ENCODE results near the gene TBC1D4.
"Not testable (repeated sequence)": the region's sequence is repeated elsewhere in the genome, so short reads cannot be mapped to it uniquely, and the experiment has no call there.

Gene TBC1D4

DNA sequence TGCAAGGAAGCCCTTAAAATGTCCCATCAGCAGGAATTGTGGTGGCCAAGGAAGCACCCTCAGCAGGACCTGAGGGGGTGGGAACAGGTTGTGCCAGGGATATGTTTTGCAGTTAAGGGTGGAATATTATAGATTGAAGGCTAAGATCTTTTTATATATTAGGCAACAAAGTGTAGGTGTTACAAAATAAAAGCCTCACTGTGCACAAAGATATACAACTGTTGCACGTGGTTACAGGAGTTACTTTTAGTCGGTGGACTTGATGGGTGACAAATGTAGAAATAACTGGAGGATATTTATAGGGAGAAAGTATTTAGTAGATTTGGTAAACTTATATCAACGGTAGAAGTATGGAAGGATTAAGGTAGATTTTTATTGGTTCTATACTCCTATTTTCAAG, 35.1 kb downstream of the TBC1D4 start:
- no peak for DNase-seq (ENCODE audit: low spot score)

DNA sequence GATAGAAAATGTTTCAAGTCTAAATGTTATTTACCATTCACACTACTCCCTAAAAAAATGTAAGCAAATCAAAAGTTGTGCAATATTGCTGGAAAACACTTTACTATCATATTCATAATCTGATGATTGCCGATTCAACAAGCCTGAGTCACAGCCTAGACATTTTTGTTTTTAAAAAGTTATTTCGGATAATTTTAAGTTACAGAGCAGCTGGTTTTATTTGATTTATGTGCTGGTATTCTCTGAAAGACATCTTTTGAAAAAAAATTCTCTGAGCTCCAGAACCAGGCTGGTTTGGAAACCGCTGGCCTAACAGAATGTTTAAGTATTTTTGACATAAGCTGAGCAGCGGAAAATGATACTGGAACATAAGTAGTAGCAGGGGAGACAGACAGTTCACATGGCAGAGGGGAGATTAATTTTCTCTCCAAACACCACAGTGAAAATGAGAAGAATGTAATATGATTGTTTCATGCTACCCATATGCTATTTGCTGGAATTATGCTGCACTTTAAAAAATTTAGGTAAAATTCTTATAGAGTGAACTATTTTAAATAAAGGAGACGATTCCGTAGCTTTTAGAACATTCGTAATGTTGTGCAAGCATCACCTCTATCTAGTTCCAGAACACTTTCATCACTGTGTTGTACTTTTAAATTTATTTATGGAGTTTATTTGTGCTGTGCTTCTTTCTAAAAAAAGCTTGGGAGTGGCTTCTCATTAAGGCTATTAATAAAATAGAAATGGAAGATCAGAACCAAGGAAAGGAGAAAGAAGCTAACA, 36.1 kb downstream of the TBC1D4 start:
- DNase-seq (ENCODE audit: low spot score): no peak

DNA sequence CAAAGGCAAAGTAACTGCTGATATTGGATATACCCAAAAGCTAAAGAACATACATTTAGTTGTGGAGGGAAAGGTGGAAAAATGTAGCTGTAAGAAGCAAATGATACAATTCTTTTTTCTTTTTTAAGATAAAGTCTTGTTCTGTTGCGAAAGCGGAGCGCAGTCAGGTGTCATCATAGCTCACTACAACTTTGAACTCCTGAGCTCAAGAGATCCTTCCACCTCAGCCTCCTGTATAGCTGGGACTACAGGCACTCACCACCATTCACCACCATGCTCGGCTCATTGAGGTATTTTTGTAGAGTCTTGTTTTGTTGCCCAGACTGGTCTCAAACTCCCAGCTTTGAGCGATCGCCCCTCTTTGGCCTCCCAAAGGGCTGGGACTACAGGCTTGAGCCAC, 38.0 kb downstream of the TBC1D4 start:
- DNase-seq (ENCODE audit: low spot score): no peak

DNA sequence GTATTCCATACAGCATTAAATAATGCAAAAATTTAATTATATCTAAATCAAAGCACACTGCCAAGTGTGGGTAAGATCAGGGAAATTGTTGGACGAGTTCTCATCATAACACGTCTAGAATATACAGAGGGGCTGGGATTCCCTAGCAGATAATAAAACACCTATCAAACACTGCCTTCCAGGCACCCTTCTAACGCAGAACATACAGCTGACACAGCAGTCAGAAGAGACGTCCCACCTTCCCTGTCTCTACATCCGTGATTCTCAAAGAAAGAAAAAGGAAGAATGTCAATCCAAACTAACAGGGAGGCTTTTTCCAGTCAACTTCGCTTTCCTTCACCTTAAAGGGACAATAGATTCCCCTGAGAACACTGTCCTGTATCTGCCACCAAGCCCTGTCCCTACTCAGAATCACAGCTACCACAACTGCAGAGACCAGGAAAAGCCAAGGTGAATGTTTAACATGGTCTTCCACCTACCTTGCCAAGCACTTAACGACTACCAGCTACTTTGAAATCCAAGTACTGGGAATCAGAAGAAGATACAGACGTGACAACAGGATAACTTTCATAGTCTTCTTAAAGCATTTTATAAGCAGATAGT, 38.5 kb downstream of the TBC1D4 start:
- DNase-seq (ENCODE audit: low spot score): no peak

DNA sequence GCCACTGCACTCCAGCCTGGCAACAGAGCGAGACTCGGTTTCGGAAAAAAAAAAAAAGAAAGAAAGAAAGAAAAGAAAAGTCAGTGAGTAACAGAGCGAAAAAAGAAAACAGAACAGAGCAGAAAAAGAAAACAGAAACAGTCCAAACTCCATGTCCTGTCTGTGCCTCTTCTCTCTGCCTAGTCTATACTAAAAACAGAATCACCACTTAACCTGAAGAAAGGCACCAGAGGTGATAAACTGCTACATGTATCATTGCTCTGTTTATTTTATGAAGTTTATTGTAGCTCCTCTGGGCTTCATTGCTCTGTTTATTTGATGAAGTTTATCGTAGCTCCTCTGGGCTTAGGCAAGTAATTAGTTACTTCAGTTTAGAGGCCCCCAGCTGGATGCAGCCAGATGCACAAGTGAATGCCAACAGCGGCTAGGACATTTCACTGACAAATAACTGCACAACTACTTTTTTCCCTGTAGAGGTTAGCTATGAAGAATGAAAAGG, 39.2 kb downstream of the TBC1D4 start:
- no peak for DNase-seq (ENCODE audit: low spot score)

DNA sequence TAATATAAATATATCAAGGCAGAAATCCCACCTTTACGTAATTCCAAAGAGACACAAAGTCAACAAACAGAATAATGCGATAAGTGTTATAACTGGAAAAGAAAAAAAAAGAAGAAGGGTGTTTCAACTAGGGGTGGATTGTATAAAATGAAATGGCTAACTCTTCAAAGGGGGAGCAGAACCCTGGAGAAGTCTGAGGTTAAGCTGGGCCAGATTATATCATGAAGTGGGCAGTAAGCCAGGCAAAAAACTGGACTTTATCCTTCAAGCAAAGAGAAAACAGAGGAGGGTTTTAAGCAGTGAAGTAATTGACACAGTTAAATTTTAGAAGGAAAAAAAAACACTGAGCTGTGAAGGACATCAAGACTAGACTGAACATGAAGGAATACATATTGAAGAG, 41.9 kb downstream of the TBC1D4 start:
- DNase-seq (ENCODE audit: low spot score): no peak

DNA sequence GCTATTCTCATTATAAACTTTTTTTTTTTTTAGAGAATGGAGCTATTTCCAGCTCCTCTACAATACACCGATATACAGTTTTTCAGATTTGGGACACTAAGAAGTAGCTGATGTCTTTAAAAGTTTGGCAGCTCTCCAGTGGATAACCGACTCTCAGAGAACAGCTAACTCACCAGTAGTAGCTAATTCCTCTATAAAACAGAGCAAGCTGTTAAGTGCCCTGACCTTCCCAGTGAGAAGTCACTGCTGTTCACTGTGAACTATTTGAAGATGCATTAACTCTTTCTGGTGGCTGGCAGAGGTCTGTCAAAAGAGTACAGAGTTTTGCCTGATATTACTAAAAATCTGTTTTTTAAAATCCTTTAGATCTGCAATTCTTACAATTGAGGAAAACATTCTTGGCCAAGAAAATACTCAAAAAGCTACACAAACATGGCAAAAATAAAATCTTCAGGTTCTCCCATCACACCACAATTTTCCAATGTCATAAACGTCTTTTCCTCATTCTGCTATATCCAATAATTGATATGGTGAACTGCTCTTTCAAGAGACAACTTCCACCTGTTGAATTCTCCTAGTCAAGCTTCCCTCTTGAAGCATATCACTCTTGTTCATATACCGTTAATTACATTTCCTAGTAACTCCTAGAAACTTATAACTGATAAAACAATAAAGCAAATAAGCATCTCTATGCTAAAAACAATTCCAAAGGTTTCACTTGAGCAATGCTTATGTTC, 44.2 kb downstream of the TBC1D4 start:
- DNase-seq (ENCODE audit: low spot score): no peak

DNA sequence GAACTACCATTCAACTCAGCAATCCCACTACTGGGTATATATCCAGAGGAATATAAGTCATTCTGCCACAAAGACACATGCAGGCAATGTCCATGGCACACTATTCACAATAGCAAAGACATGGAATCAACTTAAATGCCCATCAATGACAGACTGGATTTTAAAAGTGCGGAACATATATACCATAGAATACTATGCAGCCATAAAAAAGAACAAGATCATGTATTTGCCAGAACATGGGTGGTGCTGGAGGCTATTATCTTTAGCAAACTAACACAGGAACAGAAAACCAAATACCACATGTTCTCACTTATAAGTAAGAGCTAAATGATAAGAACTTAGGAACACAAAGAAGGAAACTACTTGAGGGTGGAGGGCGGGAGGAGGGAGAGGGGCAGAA, 47.8 kb downstream of the TBC1D4 start:
- not testable (repeated sequence) for DNase-seq (ENCODE audit: low spot score)

DNA sequence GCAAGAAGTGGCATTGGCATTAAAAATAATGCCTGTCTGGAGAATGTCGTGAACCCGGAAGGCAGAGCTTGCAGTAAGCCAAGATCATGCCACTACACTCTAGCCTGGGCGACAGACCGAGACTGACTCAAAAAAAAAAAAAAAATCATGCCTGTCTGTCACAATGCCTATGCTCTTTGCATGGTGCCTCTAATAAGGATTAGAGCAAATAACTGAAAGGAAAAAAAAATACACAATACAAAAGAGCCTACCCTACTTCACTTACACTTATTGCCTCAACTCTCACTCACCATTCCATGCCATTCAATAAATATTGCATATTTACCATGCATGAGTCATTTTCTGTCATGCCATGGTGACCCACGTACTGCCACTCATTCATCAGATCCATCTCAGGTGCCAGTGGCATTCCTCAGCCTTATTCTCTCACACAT, 49.1 kb downstream of the TBC1D4 start:
- DNase-seq (ENCODE audit: low spot score): no peak

DNA sequence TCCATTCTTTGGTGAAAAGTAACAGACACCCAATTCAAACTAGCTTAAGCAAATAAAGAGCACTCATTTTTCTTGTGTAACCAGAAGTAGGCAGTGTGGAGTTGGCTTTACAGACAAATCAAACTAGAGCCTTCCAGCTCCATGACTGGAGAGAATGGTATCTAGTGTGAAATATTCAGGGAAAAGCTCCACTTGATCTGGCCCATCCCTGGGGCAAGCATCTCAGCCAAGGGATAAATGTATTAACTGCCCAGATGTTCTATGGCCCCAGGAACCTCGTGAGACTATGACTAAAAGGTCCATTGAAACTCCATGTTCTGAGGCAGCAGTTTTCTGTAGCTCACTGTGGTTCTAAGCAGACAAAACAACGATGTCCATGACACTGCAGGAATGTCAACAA, 49.9 kb downstream of the TBC1D4 start:
- DNase-seq (ENCODE audit: low spot score): no peak

DNA sequence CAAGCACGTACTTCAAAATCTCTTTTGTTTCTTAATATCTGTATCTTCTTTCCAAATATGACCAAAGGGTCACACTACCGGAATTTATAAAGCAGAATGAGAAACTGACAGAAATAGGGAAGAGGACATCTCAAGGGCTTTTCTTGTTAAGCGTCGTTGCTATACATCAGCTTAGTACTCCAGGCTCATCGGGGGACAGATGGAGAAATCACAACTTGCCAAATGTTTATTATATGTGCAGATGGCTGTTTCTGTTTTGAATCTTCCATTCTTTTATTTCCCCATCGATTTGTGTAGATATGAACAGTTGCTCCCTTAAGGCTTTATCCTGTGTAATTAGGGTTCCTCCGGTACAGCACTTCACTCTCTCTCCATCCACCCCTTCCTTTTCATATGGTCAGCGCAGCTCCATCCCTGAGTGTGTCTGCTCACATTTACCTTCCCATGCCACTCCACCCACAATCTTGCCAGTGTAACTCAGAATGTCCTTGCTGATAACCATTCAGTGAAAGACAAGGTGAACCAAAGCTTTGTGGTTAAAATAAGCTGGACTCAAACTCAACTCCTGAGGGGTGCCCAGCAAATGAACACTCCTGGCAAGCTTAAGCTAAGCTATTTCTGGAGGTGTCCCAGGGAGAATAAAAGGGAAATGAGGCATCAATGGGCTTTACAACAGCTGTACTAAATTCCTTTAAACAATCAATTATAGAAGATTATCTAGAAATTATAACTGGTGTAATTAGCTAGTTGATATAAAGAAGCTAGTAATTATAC, 51.3 kb downstream of the TBC1D4 start:
- no peak for DNase-seq (ENCODE audit: low spot score)

DNA sequence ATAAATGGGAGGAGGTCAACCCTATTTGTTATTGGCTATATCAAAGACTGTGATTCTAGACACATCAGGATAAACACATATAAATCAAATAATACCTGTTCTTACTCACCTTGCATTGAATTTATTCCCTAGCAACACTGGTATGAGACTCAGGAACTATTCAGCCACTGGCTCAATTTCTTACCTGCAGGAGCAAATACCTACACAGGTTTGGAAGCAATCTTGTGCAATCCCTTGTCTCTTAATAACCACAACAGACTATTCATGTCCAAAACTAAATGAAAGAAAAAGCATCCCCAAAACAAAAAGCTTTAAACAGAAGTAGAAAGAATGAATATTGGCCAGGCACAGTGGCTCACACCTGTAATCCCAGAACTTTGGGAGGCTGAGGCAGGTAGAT, 55.5 kb downstream of the TBC1D4 start:
- no peak for DNase-seq (ENCODE audit: low spot score)

DNA sequence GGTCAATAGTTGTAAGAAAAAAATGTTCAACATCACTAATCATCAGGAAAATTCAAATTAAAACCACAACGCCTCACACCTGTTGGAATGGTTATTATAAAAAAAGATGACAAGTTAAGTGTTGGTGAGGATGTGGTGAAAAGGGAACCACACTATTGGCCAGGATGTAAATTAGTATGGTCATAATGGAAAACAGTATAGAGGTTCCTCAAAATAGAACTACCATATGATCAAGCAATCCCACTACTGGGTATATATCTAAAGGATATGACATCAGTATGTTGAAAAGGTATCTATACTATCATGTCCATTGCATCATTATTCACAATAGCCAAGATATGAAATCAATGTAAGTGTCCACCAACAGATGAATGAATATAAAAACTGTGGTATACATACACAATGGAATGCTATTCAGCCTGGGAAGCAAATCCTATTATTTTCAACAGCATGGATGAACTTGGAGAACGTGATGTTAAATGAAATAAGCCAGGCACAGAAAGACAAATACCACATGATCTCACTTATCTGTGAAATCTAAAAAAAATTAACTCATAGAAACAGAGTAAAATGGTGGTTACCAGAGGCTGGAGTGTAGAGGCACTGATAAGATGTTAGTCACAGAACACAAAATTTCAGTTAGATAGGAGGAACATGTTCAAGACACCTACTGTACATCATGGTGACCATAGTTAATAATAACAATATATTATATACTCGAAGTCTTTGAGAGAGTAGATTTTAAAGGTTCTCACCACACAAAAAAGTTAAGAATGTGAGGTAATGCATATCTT, 56.6 kb downstream of the TBC1D4 start:
- DNase-seq (ENCODE audit: low spot score): no peak

DNA sequence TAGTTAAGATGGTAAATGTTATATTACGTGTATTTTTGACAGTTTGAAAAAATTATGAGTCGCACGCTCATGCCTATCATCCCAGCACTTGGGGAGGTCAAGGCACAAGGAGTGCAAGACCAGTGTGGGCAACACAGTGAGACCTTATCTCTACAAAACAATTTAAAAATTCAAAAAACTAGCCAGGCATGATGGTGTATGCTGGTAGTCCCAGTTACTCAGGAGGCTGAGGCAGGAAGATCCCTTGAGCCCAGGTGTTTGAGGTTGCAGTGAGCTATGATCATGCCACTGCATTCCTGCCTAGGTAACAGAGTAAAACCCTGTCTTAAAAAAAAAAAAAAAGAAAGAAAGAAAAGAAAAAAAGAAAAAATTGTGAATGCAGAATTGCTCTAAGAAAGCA, 58.0 kb downstream of the TBC1D4 start:
- no peak for DNase-seq (ENCODE audit: low spot score)

DNA sequence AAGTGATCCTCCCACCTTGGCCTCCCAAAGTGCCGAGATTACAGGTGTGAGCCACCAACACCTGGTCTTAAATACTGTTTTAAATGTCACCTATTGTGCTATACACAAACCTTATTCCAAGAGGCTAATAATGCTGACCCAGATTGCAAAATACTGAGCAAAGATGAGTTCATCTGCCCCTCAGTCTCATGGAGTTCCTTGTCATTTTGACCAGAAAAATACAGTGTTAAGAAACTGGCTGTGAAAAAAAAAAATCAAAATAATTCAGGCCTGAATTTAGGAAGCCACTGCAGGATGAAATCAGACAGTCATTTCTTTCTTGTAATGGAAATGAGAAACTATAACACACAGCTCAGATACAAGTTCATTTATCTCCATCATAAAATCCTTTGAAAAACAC, 59.9 kb downstream of the TBC1D4 start:
- no peak for DNase-seq (ENCODE audit: low spot score)

DNA sequence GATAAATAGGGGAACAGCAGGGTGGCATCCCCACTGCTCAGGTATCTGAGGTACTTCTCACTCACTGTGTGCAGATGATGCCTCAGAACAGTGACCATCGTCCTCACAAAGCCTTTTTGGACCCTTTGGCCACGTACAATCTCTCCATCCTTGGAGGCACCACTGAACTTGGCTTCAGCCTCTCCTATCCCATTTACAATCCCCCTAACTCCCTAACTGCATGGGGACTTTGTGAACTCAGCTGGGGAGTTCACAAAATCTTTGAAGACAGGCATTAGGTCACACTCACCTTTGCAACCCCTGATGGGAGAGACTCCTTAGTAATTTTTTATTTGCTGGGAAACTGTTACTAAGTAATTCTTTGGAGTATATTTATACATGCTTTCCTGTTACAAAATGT, 60.8 kb downstream of the TBC1D4 start:
- DNase-seq (ENCODE audit: low spot score): no peak

DNA sequence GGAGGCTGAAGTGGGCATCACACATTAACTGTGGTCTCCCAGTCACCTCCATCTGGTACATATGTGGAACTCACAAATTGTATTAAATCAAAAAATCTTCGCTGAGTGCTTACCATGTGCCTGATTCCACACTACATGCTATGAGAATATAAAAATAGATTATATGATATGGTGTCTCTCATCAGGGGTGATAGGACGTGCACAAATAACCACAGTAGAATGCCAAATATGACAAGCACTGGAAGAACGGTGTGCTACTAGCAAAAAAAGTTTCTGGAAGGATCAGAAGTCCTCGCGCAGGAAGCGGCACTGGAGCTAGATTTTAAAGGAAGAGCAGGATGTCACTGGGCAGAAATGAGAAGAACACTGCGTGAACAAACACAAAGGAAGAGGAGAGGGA, 62.3 kb downstream of the TBC1D4 start:
- DNase-seq (ENCODE audit: low spot score): no peak

DNA sequence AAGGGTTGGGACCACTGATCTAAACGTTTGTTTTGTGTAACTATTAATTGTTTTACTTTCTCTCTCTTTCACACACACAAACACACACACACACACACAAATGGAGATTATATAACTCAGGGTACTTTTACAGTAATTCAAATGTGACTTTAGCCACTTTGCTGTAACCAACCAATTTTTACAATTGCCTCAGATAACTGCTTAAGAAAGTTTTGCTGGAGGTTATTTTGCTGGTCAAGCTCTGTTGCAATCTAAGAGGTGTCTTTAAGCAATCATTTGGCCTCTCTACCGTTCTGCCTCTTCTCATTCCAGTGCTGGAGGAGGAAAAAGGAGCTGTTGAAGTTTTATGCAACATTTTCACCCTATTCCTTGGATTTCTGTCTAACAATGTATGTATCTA, 63.0 kb downstream of the TBC1D4 start:
- no peak for DNase-seq (ENCODE audit: low spot score)

DNA sequence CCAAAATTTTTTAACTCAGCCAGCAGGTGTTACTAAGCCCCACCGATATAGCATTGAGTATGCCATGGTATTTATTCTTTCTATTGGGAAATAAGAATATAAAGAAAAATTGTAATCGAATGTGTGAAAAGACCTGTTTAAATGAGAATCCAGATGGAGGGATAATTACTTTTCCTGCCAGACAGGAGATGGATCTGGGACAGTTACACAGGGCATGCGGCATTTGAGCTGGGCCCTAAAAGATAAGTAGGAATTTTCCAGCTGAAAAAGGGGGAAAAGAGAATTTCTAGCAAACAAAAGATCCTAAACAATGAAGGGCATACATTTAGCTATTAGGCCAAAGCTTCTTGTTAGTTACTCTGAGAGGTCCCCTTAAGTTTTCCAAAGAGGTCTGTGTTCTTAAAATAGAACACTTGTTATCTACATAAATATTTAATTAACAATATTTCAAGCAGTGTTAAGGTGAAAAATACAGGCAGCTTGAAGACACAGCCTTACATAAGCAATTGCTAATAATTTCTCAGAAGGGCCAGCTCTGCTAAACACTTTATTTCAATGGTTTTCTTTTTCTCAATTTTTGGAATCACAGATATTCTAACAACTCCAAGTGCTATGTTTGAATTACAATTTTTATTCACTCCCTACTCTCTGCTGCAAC, 63.7 kb downstream of the TBC1D4 start:
- no peak for DNase-seq (ENCODE audit: low spot score)

DNA sequence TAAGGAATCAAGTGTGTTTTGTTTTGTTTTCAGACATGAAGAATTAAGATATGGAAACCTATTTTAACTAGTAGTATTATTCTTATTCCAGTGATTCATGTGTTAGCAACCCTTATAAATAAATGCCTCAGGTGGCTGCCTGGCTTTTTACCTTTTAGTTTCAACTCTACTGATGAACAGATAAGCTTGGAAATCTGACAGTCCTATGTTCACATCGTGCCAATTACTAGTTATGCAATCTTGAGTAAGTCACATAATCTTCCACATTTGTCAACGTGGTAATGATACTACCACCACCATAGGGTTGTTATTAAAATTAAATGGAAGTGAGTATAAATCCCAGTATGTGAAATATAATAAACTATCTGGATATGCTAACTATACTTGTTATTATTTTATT, 64.3 kb downstream of the TBC1D4 start:
- no peak for DNase-seq (ENCODE audit: low spot score)

DNA sequence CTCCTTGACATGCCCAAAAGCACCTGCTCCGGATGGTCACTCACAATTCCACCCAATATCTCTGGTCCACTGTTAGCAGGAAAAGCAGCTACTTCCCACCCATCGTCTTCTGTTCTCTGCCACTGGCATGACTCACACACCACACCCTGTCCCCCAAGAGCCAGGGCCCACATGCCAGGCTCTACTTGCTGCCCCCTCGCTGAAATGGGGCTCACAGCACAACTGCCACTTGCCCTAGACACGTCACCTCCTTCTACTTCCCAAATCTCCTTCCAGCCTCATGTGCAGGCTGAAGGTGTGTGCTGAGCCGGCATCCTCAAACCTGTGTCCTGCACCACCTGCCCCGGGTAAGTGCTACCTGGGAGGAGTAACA, 65.0 kb downstream of the TBC1D4 start:
- no peak for DNase-seq (ENCODE audit: low spot score)
